LNCAP (cell line): Measurements from ENCODE around the gene CDH4.

ENCODE experiments used
- CTCF ChIP-seq: fragments of 450-650 bp; IDR thresholded peaks from 2 replicates; pipeline ENCODE4 v1.5.1; 2017; ENCODE audit warnings: mild to moderate bottlenecking

CDH4 gene

GRCh38 chr20:61448386-61448785 lies 196.3 kb downstream of the CDH4 start:
- no peak for TF ChIP-seq CTCF

GRCh38 chr20:61449057-61449609 lies 197.1 kb downstream of the CDH4 start:
- TF ChIP-seq CTCF, result no peak

DNA sequence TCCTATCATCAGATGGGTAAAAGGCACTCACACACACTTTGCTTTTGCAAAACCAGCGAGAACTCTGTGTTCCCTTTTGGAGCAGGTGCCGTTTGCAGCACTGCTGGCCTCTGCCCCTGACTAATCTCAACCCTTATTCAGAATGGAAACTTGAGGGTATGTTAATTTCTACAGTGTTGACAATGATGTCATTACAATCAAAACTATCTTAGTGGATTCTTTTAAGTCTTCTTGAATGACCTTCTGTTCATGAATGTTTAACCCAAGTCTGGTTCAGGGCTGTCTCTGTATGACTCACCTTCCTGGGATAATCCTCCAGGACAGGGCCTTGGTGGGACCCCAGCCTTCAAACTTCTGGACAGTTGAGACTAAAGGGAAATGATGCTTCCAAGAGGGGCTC lies 197.9 kb downstream of the CDH4 start:
- no peak for TF ChIP-seq CTCF

DNA sequence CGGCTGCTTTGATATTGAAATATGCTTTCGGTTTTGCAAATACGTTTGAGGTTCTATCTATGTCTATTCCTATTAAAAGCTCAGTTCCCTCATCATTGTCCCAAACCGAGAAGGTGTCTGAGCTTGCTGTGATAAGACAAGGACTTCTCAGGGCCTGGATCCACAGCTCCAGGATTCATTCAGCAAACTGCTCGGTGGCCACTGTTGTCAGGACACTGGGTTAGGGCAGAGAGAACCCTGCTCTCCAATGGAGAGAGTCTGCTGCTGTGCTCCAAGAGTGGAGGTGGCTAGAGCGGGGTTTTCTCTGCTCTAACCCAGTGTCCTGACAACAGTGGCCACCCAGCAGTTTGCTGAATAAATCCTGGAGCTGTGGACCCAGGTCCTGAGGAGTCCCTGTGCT lies 198.5 kb downstream of the CDH4 start:
- TF ChIP-seq CTCF, result no peak

DNA sequence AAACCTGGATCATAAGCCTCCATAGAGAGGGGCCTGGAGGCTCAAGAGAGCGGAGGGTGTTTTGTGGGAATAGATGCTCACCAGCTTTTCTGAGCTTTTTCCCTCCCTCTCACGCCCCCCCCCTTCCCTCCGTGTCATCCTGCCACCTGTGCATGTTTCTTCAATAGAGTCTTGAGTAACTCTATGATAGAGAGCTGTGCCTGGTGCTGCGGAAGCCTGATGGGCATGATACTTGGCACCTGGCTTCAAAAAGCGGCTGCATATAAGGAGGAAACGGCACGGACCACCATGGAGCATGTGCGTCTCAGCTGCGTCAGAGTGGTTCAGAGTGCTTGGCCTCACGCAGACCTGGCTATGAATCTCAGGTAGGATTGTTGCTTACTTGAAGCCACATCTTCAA lies 198.9 kb downstream of the CDH4 start:
- no peak for TF ChIP-seq CTCF

GRCh38 chr20:61451953-61452352 lies 199.9 kb downstream of the CDH4 start:
- TF ChIP-seq CTCF, result no peak

GRCh38 chr20:61453219-61453618 lies 201.2 kb downstream of the CDH4 start:
- no peak for TF ChIP-seq CTCF

DNA sequence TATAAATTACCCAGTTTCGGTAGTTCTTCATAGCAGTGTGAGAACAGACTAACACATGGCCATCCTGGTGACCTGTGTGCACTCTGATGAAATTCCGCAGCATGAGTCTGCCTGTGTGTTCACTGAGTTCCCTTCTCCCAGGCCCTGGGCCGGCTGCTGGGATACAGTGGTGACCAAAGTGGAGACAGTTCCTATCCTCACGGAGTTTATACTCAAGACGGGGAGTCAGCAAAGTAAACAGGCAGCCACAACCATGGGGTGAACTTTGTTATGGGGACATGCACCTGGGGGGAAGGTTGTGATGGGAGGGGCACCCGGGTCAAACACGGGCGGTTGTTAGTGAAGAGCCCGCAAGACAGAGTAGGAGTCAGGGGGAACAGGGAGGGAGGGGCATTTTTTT lies 202.0 kb downstream of the CDH4 start:
- no peak for TF ChIP-seq CTCF
